RWPE2 (cell line): Measurements from ENCODE around the gene FBXO46.
A peak's percentile ranks its signal among the peaks of the same experiment; 100 is the strongest.
"Not testable (repeated sequence)": the region's sequence is repeated elsewhere in the genome, so short reads cannot be mapped to it uniquely, and the experiment has no call there.

ENCODE experiments used
- ATAC-seq: fragments of 200-7000 bp; cut with Tn5 transposase; 3 replicates; pipeline ENCODE4 v1.9.1; 2021; ENCODE audit warnings: low read depth
- DNase-seq: peaks from one replicate; pipeline ENCODE4 v3.0.0-alpha.2; 2020; ENCODE audit warnings: low spot score
- H3K27ac ChIP-seq: fragments of 450-650 bp; 2 replicates; pipeline ENCODE4 v1.5.1; 2017; ENCODE audit warnings: mild to moderate bottlenecking; ENCODE audit not compliant: poor library complexity, severe bottlenecking
- H3K27me3 ChIP-seq: fragments of 250-450 bp; sonication (Bioruptor Pico); 2 replicates; pipeline ENCODE4 v1.5.1; 2021; ENCODE audit warnings: mild to moderate bottlenecking, moderate library complexity; ENCODE audit not compliant: insufficient read depth, poor library complexity, severe bottlenecking
- H3K36me3 ChIP-seq: fragments of 250-450 bp; sonication (Bioruptor Pico); 2 replicates; pipeline ENCODE4 v1.5.1; 2020; ENCODE audit warnings: low read depth, mild to moderate bottlenecking, moderate library complexity
- H3K4me1 ChIP-seq: fragments of 250-450 bp; sonication (Bioruptor Pico); 2 replicates; pipeline ENCODE4 v1.5.1; 2021; ENCODE audit warnings: mild to moderate bottlenecking, moderate library complexity; ENCODE audit not compliant: insufficient read depth, poor library complexity, severe bottlenecking
- H3K4me3 ChIP-seq: fragments of 250-450 bp; sonication (Bioruptor Pico); 2 replicates; pipeline ENCODE4 v1.5.1; 2021; ENCODE audit warnings: mild to moderate bottlenecking, moderate library complexity; ENCODE audit not compliant: severe bottlenecking
- H3K9me3 ChIP-seq: fragments of 250-450 bp; sonication (Bioruptor Pico); 2 replicates; pipeline ENCODE4 v1.5.1; 2021; ENCODE audit warnings: mild to moderate bottlenecking, moderate library complexity; ENCODE audit not compliant: severe bottlenecking
- CTCF ChIP-seq: fragments of 450-650 bp; IDR thresholded peaks from one replicate; pipeline ENCODE4 v1.5.1; 2017; ENCODE audit warnings: mild to moderate bottlenecking, moderate library complexity; ENCODE audit not compliant: poor library complexity, severe bottlenecking

Gene FBXO46

GRCh38 chr19:45729800-45730290 is 851 bp downstream of the FBXO46 start:
- Histone ChIP-seq H3K4me3 (peak overlapping the region; percentile 56), H3K36me3 (no peaks in the 10 kb centered on the region; the same call in 1 of the 2 replicates), H3K4me1 (no peaks in the 10 kb centered on the region), H3K27me3 (no peaks in the 10 kb centered on the region), H3K9me3 (no peaks in the 10 kb centered on the region), H3K27ac (peak overlapping the region; percentile 55)
- DNase-seq = no peak
- ATAC-seq = peak; percentile 4; the same call in 1 of the 3 replicates
- no peak for TF ChIP-seq CTCF

GRCh38 chr19:45728683-45729082 is 2.0 kb downstream of the FBXO46 start:
- not testable (repeated sequence) for H3K4me3 ChIP-seq, H3K27ac ChIP-seq, DNase-seq, H3K36me3 ChIP-seq, H3K9me3 ChIP-seq, ATAC-seq, H3K27me3 ChIP-seq, H3K4me1 ChIP-seq

GRCh38 chr19:45720065-45720464 is 10.6 kb downstream of the FBXO46 start:
- Histone ChIP-seq H3K36me3 (peaks cover 21% of the 10 kb centered on the region), H3K4me1 (peaks cover 25% of the 10 kb centered on the region)
- H3K27ac ChIP-seq, ATAC-seq, H3K27me3 ChIP-seq, H3K4me3 ChIP-seq, H3K9me3 ChIP-seq, DNase-seq: not testable (repeated sequence)

GRCh38 chr19:45717983-45718650 is 12.6 kb downstream of the FBXO46 start:
- no peaks in the 10 kb centered on the region for H3K27me3 ChIP-seq
- H3K4me1 ChIP-seq = peaks cover 18% of the 10 kb centered on the region
- no peaks in the 10 kb centered on the region for H3K9me3 ChIP-seq
- no peak for TF ChIP-seq CTCF
- peak overlapping the region; percentile 64 for H3K4me3 ChIP-seq
- ATAC-seq (no peak), DNase-seq (no peak)
- peak overlapping the region; percentile 84 for H3K27ac ChIP-seq
- peaks cover 21% of the 10 kb centered on the region for H3K36me3 ChIP-seq

GRCh38 chr19:45717131-45717982 is 13.3 kb downstream of the FBXO46 start:
- no peaks in the 10 kb centered on the region for H3K27me3 ChIP-seq
- peak; percentile 13 for TF ChIP-seq CTCF
- H3K4me1 ChIP-seq = peaks cover 10% of the 10 kb centered on the region
- peak overlapping the region; percentile 64 for H3K4me3 ChIP-seq
- DNase-seq (peak; percentile 99), ATAC-seq (peak; percentile 91)
- no peaks in the 10 kb centered on the region for H3K9me3 ChIP-seq
- peak overlapping the region; percentile 84 for H3K27ac ChIP-seq
- H3K36me3 ChIP-seq = peaks cover 24% of the 10 kb centered on the region
